EL (cell line): ENCODE measurements around the gene TAS2R60.
"Not testable (repeated sequence)": the region's sequence is repeated elsewhere in the genome, so short reads cannot be mapped to it uniquely, and the experiment has no call there.

Source experiments
- DNase-seq: peaks from one replicate; pipeline ENCODE4 v3.0.0-alpha.2; 2016

The TAS2R60 gene

GRCh38 chr7:143444063-143444782 lies 970 bp downstream of the TAS2R60 start:
- DNase-seq = no peak

GRCh38 chr7:143444785-143445184 lies 1.5 kb downstream of the TAS2R60 start:
- DNase-seq = no peak

GRCh38 chr7:143447466-143447865 lies 4.2 kb downstream of the TAS2R60 start:
- DNase-seq = no peak

GRCh38 chr7:143448429-143448828 lies 5.2 kb downstream of the TAS2R60 start:
- DNase-seq = no peak

GRCh38 chr7:143449793-143450192 lies 6.5 kb downstream of the TAS2R60 start:
- no peak for DNase-seq

- no peak for DNase-seq
Measured at GRCh38 chr7:143451122-143451521, 7.9 kb downstream of the TAS2R60 start.

- DNase-seq = no peak
Measured at GRCh38 chr7:143451746-143452145, 8.5 kb downstream of the TAS2R60 start.

- no peak for DNase-seq
Measured at GRCh38 chr7:143452495-143452894, 9.2 kb downstream of the TAS2R60 start.

- peak; percentile 4 for DNase-seq
Measured at GRCh38 chr7:143454091-143454680, 10.9 kb downstream of the TAS2R60 start.

GRCh38 chr7:143455491-143455890 lies 12.2 kb downstream of the TAS2R60 start:
- DNase-seq = no peak

- DNase-seq = no peak
Measured at GRCh38 chr7:143455942-143456341, 12.7 kb downstream of the TAS2R60 start.

- DNase-seq = peak; percentile 50
Measured at GRCh38 chr7:143456992-143457793, 13.9 kb downstream of the TAS2R60 start.

GRCh38 chr7:143458263-143458662 lies 15.0 kb downstream of the TAS2R60 start:
- DNase-seq = peak; percentile 67

- no peak for DNase-seq
Measured at GRCh38 chr7:143458681-143459080, 15.4 kb downstream of the TAS2R60 start.

- DNase-seq = no peak
Measured at GRCh38 chr7:143459359-143459758, 16.1 kb downstream of the TAS2R60 start.

- DNase-seq = no peak
Measured at GRCh38 chr7:143460271-143460979, 17.2 kb downstream of the TAS2R60 start.

GRCh38 chr7:143462045-143462444 lies 18.8 kb downstream of the TAS2R60 start:
- DNase-seq = no peak

GRCh38 chr7:143463556-143463955 lies 20.3 kb downstream of the TAS2R60 start:
- DNase-seq = no peak

- no peak for DNase-seq
Measured at GRCh38 chr7:143463957-143464356, 20.7 kb downstream of the TAS2R60 start.

GRCh38 chr7:143467724-143468123 lies 24.5 kb downstream of the TAS2R60 start:
- no peak for DNase-seq

- DNase-seq = not testable (repeated sequence)
Measured at GRCh38 chr7:143472071-143472689, 28.9 kb downstream of the TAS2R60 start.

GRCh38 chr7:143477501-143478150 lies 34.4 kb downstream of the TAS2R60 start, which contains the start of gene TAS2R41:
Gene TAS2R41 (plus strand): TSS chr7:143477873. CDS start chr7:143477873, 0 bp downstream.
- no peak for DNase-seq
